ENCODE data around the gene TNFAIP8.

TNFAIP8 gene

DNA sequence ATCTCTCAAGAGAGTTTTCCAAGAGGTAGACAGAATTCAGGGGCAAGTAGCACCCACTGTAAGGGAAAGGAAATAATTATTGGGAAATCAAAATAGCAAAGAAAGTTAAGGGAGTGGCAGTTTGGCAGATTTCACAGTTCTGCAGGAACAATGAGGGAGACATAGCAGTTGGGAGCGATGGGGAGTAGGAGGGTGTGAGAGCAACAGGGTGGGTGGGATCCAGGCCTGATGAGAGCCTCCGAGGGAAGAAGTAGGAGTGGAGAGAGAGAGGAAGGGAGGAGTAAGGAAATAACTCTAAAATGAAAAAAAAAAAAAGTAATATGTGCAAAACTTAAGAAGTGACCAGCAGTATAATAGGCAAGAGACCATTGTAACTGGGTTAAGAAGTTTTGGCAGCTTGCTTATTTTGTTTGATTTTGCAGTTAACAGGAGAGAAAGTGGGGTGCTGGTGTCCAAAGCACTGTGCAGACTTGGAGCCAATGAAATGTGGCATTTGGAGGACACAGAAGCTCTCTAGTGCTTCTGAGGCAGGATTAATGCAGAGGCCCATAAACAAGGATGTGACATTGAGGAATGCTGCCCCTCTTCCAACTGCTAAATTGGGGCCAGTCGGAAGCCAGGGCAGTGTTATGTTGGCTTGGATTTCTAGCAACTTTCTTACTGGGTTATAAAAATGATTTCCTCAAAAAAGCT, 10.2 kb downstream of the TNFAIP8 start:
- H3K4me2 ChIP-seq (ENCODE audit: low read length): no peak overlapping the region
- H4K20me1 ChIP-seq (ENCODE audit: control insufficient read depth, insufficient read depth, low read depth, low read length): no peaks in the 10 kb centered on the region
- H3K79me2 ChIP-seq (ENCODE audit: control insufficient read depth, low read length): peaks cover 24% of the 10 kb centered on the region

DNA sequence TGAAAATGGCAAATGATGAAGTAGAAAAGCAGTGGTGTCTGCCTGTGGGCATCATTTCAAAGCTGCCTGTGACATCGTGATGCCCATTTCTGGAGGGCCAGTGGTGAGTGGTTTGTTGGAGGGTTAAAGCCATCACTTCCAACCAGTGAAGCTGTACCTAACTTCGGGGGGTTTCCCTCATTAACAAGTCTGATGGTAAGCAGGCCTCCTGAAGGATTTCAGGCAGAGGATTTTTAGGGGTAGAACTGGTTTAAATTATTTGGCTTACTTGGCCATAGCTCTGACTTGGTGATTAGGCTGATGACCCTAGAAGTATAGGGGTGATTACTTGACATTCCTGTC, 10.7 kb downstream of the TNFAIP8 start:
- Histone ChIP-seq H3K27ac (ENCODE audit: low read depth, low read length) (no peak overlapping the region), H3K9me2 (replicated peaks; ENCODE audit: control insufficient read depth, low read length) (no peaks in the 10 kb centered on the region), H3F3A (ENCODE audit: control insufficient read depth, insufficient read depth) (no peaks in the 10 kb centered on the region; the same call in 1 of the 2 replicates), H3K79me2 (ENCODE audit: control insufficient read depth, low read length) (peaks cover 19% of the 10 kb centered on the region), H3K9me3 (ENCODE audit: control insufficient read depth, insufficient read depth, low read length) (no peaks in the 10 kb centered on the region), H3K36me3 (ENCODE audit: control insufficient read depth, low read length) (no peaks in the 10 kb centered on the region), H4K20me1 (ENCODE audit: control insufficient read depth, insufficient read depth, low read depth, low read length) (no peaks in the 10 kb centered on the region), H3K4me2 (ENCODE audit: low read length) (no peak overlapping the region), H3K4me3 (ENCODE audit: low read length) (no peak overlapping the region), H3K4me1 (ENCODE audit: control insufficient read depth, low read length) (peaks cover 28% of the 10 kb centered on the region), H3K27me3 (ENCODE audit: control insufficient read depth, low read length) (no peaks in the 10 kb centered on the region)
- TF ChIP-seq EZH2phosphoT487 (IDR thresholded peaks at IDR 0.05; ENCODE audit: borderline replicate concordance, low read length) (no peak), CTCF (IDR thresholded peaks at IDR 0.05; ENCODE audit: low read depth, low read length, poor library complexity, severe bottlenecking) (no peak)

More for the DNA sequence above, 10.2 kb downstream of the TNFAIP8 start:
- Histone ChIP-seq H3K9me3 (ENCODE audit: control insufficient read depth, insufficient read depth, low read length) (no peaks in the 10 kb centered on the region), H3K36me3 (ENCODE audit: control insufficient read depth, low read length) (no peaks in the 10 kb centered on the region), H3K9me2 (replicated peaks; ENCODE audit: control insufficient read depth, low read length) (no peaks in the 10 kb centered on the region), H3K27me3 (ENCODE audit: control insufficient read depth, low read length) (no peaks in the 10 kb centered on the region), H3K4me3 (ENCODE audit: low read length) (no peak overlapping the region), H3K4me1 (ENCODE audit: control insufficient read depth, low read length) (peaks cover 29% of the 10 kb centered on the region), H3K27ac (ENCODE audit: low read depth, low read length) (no peak overlapping the region), H3F3A (ENCODE audit: control insufficient read depth, insufficient read depth) (no peaks in the 10 kb centered on the region; the same call in 1 of the 2 replicates)
- TF ChIP-seq CTCF (IDR thresholded peaks at IDR 0.05; ENCODE audit: low read depth, low read length, poor library complexity, severe bottlenecking) (no peak), EZH2phosphoT487 (IDR thresholded peaks at IDR 0.05; ENCODE audit: borderline replicate concordance, low read length) (no peak)

GRCh38 chr5:119367502-119368237, 11.9 kb downstream of the TNFAIP8 start:
- Histone ChIP-seq H3K9me2 (replicated peaks; ENCODE audit: control insufficient read depth, low read length) (no peaks in the 10 kb centered on the region), H3K4me1 (ENCODE audit: control insufficient read depth, low read length) (peaks cover 28% of the 10 kb centered on the region), H3K79me2 (ENCODE audit: control insufficient read depth, low read length) (peaks cover 12% of the 10 kb centered on the region), H3F3A (ENCODE audit: control insufficient read depth, insufficient read depth) (no peaks in the 10 kb centered on the region; the same call in 1 of the 2 replicates), H3K36me3 (ENCODE audit: control insufficient read depth, low read length) (no peaks in the 10 kb centered on the region), H3K27ac (ENCODE audit: low read depth, low read length) (no peak overlapping the region), H3K4me3 (ENCODE audit: low read length) (peak overlapping the region; percentile 23), H3K4me2 (ENCODE audit: low read length) (peak overlapping the region; percentile 30), H4K20me1 (ENCODE audit: control insufficient read depth, insufficient read depth, low read depth, low read length) (no peaks in the 10 kb centered on the region), H3K27me3 (ENCODE audit: control insufficient read depth, low read length) (no peaks in the 10 kb centered on the region), H3K9me3 (ENCODE audit: control insufficient read depth, insufficient read depth, low read length) (no peaks in the 10 kb centered on the region)
- no peak for TF ChIP-seq CTCF (IDR thresholded peaks at IDR 0.05; ENCODE audit: low read depth, low read length, poor library complexity, severe bottlenecking)
- no peak for TF ChIP-seq EZH2phosphoT487 (IDR thresholded peaks at IDR 0.05; ENCODE audit: borderline replicate concordance, low read length)

Measured in DOHH2 (cell line).